ENCODE measurements around the gene GPT2. TPM values are rescaled to one million over a fixed set of nuclear protein-coding genes. Genes with fewer than 3 reads are reported as not detected.

The GPT2 gene
- polyA plus RNA-seq, 3 donors = 0.98 to 1.5 (median 1.4) TPM

- Mint-ChIP-seq H3K27ac (no peak overlapping the region), H3K4me1 (peaks cover 22% of the 10 kb centered on the region), H3K36me3 (peaks cover 1 to 10% of the 10 kb centered on the region in 2 donors), H3K4me3 (no peak overlapping the region), H3K27me3 (ENCODE audit: low read depth in 3 of 3) (peaks cover 0 to 2% (median 2%) of the 10 kb centered on the region in 3 donors), H3K9me3 (peaks cover 0 to 4% (median 0%) of the 10 kb centered on the region in 7 donors)
- no peak overlapping the region for H3K4me2 ChIP-seq (replicated peaks; ENCODE audit: extremely low read depth, low read length, poor library complexity, severe bottlenecking)
- no peaks in the 10 kb centered on the region for H3K9me3 ChIP-seq (replicated peaks in 1 of 2; ENCODE audit: control insufficient read depth in 1 of 2, insufficient read depth in 1 of 2, low read length in 2 of 2)
- H3K27ac ChIP-seq (ENCODE audit: low read depth in 1 of 2, low read length in 2 of 2) = no peak overlapping the region
- no peak overlapping the region for H2AFZ ChIP-seq (ENCODE audit: insufficient read depth, low read depth, low read length, poor library complexity, severe bottlenecking)
- WGBS (ENCODE audit: insufficient coverage) = 92% methylated on average over 8 of the region's 11 CpGs
- no peaks in the 10 kb centered on the region for H3K27me3 ChIP-seq (ENCODE audit: control insufficient read depth in 2 of 2, insufficient read depth in 2 of 2, low read length in 2 of 2)
- DNase-seq = no peak
- H3K79me2 ChIP-seq (ENCODE audit: insufficient read depth, low read length) = peaks cover 11% of the 10 kb centered on the region
- H4K20me1 ChIP-seq (ENCODE audit: insufficient read depth, low read length) = no peaks in the 10 kb centered on the region
- peaks cover 13 to 17% of the 10 kb centered on the region in 2 donors for H3K4me1 ChIP-seq (ENCODE audit: control insufficient read depth in 1 of 2, insufficient read depth in 2 of 2, low read length in 2 of 2)
- no peak overlapping the region for H3K4me3 ChIP-seq (replicated peaks in 1 of 3; ENCODE audit: low read depth in 2 of 3, low read length in 3 of 3)
- intact Hi-C loops (cut with micrococcal nuclease) = no loop called here
- H3K36me3 ChIP-seq (replicated peaks in 1 of 2; ENCODE audit: control insufficient read depth in 1 of 2, insufficient read depth in 2 of 2, low read length in 2 of 2) = no peaks in the 10 kb centered on the region
- H3K9ac ChIP-seq (ENCODE audit: insufficient read depth, low read length, poor library complexity, severe bottlenecking) = no peak overlapping the region
- TF ChIP-seq CTCF (IDR thresholded peaks at IDR 0.05) = no peak
Observed at GRCh38 chr16:46894036-46894672, 10.0 kb downstream of the GPT2 start.

- peaks cover 1 to 15% of the 10 kb centered on the region in 2 donors for H3K36me3 Mint-ChIP-seq
- H3K27me3 ChIP-seq (ENCODE audit: control insufficient read depth in 2 of 2, insufficient read depth in 2 of 2, low read length in 2 of 2) = no peaks in the 10 kb centered on the region
- no peaks in the 10 kb centered on the region for H3K9me3 ChIP-seq (replicated peaks in 1 of 2; ENCODE audit: control insufficient read depth in 1 of 2, insufficient read depth in 1 of 2, low read length in 2 of 2)
- no peaks in the 10 kb centered on the region for H4K20me1 ChIP-seq (ENCODE audit: insufficient read depth, low read length)
- no peak for DNase-seq
- no peak overlapping the region for H3K4me2 ChIP-seq (replicated peaks; ENCODE audit: extremely low read depth, low read length, poor library complexity, severe bottlenecking)
- no peak overlapping the region for H3K4me3 ChIP-seq (replicated peaks in 1 of 3; ENCODE audit: low read depth in 2 of 3, low read length in 3 of 3)
- H3K4me3 Mint-ChIP-seq = no peak overlapping the region
- no peak overlapping the region for H3K27ac ChIP-seq (ENCODE audit: low read depth in 1 of 2, low read length in 2 of 2)
- TF ChIP-seq CTCF (IDR thresholded peaks at IDR 0.05) = no peak
- H3K4me1 ChIP-seq (ENCODE audit: control insufficient read depth in 1 of 2, insufficient read depth in 2 of 2, low read length in 2 of 2) = peaks cover 11% of the 10 kb centered on the region in 2 donors
- intact Hi-C loops (cut with micrococcal nuclease) = no loop called here
- H3K4me1 Mint-ChIP-seq = peaks cover 20% of the 10 kb centered on the region
- no peak overlapping the region for H3K27ac Mint-ChIP-seq
- peaks cover 11% of the 10 kb centered on the region for H3K79me2 ChIP-seq (ENCODE audit: insufficient read depth, low read length)
- H3K9me3 Mint-ChIP-seq = peaks cover 0 to 4% (median 0%) of the 10 kb centered on the region in 7 donors
- peaks cover 0 to 2% (median 2%) of the 10 kb centered on the region in 3 donors for H3K27me3 Mint-ChIP-seq (ENCODE audit: low read depth in 3 of 3)
- peaks cover 0 to 1% of the 10 kb centered on the region in 2 donors for H3K36me3 ChIP-seq (replicated peaks in 1 of 2; ENCODE audit: control insufficient read depth in 1 of 2, insufficient read depth in 2 of 2, low read length in 2 of 2)
- no peak overlapping the region for H2AFZ ChIP-seq (ENCODE audit: insufficient read depth, low read depth, low read length, poor library complexity, severe bottlenecking)
- no peak overlapping the region for H3K9ac ChIP-seq (ENCODE audit: insufficient read depth, low read length, poor library complexity, severe bottlenecking)
- 85% methylated on average over 5 of the region's 9 CpGs for whole genome bisulfite sequencing (ENCODE audit: insufficient coverage)
Observed at GRCh38 chr16:46895399-46896313, 11.5 kb downstream of the GPT2 start.
